HG03159 (cell line): ENCODE data around the gene ARTN.
A peak's percentile ranks its signal among the peaks of the same experiment; 100 is the strongest.

Experiments
- ATAC-seq: cut with Tn5 transposase; IDR thresholded peaks from one replicate; pipeline ENCODE4 v1.9.1; 2021; ENCODE audit warnings: mild to moderate bottlenecking, moderate library complexity; ENCODE audit not compliant: unreplicated experiment

The ARTN gene

DNA sequence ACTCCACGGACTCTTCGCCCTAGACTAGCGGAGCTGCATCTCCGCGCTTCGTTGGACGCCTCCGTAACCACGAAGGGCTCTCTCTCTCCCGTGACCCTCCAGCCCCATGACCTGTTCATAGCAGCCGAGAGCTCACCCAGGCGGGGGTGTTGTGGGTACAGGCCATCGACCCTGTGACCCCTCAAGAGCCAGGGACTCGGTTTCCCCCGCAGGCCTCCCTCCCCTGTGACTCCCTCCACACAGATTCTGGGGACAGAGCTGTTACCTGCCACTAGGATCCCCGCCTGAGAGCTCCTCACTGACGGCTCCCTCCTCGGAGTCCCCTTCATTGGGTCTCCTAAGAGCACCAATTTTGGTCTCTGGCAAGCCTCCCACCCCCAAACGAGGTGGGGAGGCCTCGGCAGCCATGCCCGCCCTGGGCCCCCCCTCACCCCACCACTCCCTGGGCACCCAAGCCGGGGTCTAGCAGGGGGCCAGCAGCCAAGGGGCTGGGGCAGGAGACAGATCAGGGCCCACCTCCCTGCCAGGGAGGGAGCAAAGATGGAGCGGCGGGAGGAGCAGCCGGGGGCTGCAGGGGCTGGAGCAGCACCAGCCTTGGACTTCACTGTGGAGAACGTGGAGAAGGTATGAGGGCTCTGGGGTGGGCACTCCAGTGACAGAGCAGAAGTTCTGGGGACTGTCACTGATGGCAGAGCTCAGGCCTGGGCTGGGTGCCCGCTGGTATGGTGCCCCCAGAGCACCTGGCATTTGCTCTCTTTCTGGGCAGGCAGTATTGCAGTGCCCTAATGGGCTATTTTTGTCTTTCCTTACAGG is 13.7 kb downstream of the ARTN start:
- ATAC-seq: no peak

DNA sequence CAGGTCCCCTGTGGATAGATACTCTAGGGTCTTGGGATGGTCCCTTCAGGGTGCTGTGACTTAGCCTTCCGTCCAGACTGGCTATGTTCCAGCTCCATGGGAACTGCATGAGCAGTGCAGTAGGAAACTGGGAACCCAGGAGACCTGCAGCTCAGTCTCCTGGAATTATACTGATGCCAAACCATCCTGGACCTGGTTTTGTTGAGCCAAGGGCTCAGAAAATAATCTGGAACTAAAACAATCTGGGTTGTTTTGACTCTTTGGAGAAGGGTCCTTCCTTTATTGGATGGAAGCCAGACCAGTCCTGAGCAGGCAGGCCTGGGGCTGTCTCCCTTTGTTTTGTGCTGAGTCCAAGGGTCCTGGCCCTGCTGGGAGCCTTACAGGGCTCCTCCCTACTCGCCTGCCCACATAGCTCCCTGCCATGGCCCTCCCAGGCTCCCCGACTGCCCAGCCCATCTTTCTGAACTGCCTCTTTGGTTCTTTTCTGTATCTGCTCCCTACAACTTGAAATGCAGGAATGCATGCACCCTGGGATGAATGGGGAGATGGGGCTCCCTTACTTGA is 14.4 kb downstream of the ARTN start:
- ATAC-seq: no peak

DNA sequence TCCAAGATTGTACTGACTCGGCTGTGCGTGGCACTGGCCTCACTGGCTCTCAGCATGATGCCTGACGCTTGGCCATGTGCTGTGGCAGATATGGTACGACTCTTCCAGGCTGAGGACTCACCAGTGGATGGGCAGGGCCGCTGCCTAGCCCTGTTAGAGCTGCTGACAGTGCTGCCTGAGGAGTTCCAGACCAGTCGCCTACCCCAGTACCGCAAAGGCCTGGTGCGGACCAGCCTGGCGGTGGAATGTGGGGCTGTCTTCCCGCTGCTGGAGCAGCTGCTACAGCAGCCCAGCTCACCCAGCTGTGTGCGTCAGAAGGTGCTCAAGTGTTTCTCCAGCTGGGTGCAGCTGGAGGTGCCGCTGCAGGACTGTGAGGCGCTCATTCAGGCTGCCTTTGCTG is 16.1 kb downstream of the ARTN start:
- ATAC-seq: no peak

DNA sequence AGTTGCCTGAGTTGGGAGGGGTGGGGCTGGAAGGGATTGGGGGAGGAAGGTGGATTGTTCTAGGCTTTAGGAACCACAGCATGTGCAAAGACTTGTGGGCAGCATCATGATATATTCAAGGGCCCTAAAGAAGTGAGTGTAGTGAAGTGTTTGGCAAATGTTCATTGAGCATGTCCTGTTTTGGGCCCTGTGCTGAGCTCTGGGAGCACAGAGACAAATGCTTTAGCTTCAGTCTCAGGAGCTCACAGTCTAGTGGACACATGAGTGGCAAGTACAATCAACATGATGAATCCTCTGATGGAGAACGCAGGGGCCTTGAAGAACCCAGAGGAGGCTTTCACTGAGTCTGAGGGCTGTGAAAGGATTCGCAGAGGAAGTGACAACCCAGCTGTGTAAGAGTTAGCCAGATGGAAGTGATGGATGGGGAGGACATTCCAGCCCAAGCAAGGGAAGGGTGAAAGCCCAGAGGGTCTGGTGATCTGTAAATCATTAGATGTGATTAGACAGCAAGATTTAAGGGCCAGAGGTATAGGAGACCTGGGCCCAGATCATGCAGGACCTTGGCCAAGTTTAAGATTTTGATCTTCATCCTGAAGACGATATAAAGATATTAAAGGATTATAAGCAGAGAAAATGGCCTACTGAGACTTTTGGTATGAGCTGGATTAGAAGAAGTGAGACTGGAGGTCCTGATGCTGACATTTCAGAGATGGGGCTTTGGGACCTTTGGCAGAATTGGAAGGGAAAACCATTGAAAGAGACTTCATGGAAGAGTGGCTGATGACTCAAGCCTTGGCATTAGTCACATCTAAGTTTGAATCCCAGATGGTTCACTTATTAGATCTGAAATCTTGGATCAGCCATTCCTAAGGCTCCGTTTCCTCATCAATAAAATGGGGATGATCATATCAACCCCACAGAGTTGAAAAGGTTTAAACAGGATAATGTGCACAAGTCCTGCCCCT is 17.7 kb downstream of the ARTN start:
- ATAC-seq: no peak

DNA sequence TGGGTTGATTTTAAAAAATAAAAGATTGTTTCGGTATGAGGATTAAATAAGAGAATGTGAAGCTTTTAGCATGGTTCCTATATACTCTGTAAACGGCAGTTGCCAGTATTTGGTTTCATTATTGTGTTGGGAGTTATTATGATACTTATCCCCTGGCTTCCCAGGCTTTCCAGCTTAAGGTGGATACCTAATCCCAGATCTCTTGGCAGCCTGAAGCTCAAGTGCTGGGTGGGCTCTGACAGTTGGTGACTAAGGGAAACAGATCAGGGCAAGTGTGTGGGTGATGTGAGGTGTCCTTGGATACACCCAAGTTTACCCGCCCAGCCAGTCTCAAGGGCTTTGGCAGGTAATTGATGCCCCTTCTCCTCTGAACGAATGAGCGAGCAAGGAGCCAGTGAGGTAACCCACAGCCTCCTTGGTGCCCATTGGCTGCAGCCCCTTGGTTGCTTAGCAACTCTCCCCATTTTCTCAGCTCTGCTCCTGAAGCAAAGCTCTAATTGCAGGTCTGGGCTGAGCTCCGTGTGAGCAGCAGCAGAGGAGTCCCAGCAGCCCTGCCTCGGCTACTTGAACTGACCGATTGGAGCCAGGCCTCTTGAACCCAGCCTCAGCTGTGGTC is 19.2 kb downstream of the ARTN start:
- ATAC-seq: no peak

DNA sequence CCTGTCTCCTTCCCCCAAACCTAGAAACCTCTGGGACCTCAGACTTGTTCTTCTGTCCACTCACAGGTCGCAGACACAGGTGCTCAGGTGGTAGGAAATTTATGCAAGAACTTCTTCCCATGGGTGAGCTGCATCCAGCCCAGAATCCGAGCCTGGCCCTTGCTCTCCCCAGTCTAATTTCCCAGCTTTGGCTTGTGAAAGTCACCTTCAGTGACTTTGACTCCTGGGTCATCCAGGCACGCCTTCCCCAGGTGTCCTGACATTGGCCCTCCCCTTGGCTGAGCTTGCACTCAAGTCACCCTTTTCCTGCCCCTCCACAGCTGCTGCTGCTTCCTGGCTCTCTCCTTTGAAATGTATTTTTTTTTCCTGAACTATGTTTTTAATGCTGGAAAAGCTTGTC is 19.8 kb downstream of the ARTN start:
- no peak for ATAC-seq

DNA sequence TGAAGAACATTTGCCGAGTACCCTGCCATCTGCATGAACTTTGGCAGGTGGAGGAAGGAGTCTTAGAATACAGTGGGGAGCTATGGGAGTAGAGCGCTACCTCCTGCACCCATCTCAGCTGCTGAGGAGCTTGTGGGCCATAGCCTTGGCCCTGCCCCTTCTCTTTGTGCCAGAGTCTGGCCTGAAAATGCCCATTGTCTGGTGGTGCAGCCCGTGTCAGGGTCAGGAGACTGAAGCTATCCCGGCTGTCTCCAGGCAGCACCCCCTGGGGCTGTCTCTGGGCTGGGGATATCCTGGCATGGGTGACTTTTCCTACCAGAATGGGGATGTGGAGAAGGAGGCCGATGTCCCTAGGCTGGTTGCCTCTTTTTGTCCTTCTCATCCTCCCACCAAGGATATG is 20.4 kb downstream of the ARTN start:
- ATAC-seq: no peak

DNA sequence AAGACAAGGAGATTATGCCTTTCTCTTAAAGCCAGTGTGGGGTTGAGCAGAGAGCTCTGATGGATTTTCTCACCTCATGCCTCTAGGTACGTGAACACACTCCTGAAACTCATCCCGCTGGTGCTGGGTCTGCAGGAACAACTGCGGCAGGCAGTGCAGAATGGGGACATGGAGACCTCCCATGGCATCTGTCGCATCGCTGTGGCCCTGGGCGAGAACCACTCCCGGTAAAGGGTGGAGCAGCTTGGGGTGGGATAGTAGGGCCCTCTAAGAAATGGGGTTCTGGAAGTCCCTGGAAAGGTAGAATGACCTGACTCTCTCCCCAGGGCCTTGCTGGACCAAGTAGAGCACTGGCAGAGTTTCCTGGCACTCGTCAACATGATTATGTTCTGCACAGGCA is 22.6 kb downstream of the ARTN start:
- no peak for ATAC-seq

DNA sequence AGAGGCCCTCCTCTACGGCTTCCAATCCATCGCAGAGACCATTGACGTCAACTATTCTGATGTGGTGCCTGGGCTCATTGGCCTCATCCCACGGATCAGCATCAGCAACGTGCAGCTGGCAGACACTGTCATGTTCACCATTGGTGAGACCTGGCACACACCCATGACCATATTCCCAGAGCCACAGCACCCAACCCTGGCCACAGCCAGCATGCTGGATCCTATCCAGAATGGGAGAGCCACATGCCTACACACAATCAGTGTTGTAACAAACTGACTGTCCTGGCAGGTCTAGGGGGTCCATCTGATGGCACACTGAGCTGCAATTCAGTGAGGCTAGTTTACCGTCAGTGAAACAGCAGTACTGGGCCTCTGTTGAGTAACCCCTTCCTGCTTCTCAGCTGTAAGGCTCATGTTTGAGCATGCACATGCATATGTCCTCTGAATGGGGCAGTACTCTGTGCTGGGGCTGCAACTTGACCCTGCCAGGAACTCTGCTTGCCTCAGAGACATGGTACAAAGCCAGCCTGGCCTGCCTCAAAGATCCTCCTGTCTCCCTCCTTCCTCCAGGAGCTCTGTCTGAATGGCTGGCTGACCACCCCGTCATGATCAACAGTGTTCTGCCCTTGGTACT is 23.9 kb downstream of the ARTN start:
- ATAC-seq: no peak

DNA sequence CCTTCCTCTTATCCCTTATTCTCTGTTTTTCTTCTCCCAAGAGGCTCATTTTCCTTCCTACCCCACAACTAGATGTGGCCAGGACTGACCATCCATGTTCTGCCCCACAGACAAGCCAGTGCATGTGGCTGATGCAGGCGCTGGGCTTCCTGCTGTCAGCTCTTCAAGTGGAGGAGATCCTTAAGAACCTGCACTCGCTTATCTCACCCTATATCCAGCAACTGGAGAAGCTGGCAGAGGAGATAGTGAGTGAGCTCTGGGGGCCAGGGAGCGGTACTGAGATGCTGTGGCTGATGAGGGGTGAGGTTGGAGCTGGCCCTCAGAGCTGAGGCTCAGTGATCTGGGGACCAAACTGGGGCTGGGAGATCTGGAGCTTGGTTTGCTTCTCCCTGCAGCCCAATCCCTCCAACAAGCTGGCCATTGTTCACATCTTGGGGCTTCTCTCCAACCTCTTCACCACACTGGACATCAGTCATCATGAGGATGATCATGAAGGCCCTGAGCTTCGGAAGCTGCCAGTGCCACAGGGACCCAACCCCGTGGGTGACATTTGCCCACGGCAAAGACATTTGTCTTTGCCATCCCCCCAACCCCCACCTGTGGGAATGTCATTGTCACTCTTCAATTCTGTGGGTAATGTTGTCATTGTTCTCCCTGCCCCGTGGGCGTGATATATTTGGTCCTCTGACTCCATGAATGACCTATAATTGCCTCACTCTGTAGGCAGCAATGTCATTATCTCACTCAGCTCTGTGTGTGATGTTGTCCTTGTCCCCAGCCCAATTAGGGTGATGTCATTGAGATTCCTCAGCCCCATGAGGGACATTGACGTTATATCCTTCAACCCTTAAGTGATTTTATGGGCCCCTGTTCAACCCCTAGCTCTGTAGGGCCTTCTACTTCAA is 25.0 kb downstream of the ARTN start:
- no peak for ATAC-seq

DNA sequence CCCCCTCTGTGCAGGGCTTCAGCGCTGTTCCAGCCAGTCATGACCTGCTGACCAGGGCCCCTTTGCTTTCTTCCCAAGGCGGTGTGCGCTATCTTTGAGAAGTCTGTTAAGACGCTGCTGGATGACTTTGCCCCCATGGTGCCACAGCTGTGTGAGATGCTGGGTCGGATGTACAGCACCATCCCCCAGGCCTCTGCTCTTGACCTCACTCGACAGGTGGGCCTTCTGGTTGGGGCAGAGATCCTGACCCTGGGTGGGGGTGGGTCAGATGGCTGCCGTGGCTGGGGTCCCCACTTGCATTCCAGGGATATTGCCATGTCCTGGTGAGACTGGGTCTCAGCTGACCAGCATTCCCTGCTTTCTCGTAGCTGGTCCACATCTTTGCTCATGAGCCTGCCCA is 27.2 kb downstream of the ARTN start:
- ATAC-seq: no peak

DNA sequence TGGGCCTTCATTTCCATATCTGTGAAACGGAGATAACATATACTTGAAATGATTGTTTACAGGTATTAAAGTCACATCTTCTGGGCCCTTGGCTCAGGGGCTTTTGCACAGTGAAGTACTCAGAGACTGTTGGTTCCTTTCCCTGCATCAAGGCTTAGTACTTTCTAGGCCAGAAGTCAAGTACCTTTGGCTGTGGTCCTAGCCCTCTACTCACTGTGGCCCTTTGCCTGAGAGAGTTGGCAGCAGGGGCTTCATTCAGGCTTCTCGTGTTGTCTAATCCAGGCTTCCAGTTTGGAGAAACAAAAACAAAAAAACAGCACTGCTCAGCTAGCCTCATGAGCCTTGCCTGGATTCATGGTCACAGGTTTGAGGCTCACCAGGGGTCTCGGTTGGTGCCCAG is 28.1 kb downstream of the ARTN start:
- no peak for ATAC-seq

DNA sequence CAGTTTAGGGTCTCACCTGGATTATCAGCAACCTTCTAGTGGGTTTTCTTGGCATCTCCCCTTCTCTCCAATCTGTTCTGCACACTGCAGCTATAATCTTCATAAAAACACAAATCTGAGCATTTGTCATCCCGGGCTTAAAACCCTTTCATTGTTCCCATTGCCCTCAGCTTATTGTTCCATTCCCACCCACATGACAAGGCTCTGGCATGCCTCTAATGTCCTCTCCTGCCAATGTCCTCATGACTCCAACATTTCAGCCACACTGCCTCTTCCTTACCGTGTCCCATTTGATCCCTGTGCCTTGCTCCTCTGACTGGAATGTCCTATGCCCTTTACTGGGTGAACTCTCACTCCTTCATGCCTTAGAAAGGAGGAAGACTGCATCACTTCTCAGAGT is 28.7 kb downstream of the ARTN start:
- ATAC-seq: no peak

DNA sequence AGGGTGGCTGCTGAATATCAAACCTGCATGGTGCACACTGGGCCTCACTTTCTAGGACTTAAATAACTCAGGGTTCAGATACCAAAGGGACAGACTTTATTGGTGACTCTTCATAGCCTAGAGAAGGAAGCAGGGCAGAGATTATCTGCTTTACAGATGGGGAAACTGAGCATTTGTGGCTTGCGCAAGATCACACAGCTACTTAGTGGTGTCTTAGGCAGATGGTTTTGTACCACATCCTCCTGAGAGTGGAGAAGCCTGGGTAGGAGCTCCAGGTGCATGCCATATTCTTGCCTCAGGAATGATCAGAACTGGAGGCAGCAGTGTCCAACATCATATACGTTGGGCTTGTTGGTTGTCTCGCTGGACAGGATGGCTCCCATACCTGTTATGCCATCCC is 29.4 kb downstream of the ARTN start:
- ATAC-seq: no peak

DNA sequence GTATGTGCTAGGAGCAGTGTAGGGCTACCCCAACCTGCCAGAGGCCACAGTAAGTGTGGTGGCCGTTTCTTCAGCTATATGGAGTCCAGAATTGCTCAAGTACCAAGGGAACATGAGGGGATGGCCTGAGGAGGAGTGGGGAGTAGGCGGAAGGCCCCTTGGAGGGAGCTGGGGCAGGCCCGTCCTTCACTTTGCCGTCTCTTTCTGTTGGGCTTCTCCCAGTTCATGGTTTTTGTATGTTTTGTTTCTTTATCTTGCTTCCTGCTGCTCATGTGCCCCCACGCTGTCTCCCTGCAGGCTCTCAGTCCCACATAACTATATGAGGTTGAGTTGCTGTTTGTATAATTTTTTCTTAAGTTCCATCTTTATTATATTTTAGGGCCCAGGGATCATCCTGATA is 30.3 kb downstream of the ARTN start:
- no peak for ATAC-seq

DNA sequence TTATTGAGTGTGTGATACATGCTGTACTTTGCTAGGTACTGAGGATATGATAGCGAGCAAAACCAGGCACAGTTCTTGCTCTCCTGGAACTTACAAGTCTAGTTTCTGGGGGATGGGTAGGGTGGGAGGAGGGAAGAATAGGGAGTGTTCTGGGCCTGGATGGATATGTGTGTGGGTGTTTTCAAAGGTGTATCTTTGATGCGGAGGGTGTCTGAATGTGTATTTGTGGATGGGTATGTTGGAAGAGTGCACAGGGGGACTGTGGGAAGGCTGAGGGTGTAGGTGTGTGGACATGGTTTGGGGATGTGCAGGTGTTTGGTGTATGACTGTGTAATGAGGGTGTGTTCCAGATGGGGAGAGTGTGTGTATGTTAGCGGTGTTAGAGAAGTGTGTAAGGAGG is 31.7 kb downstream of the ARTN start:
- ATAC-seq: no peak

DNA sequence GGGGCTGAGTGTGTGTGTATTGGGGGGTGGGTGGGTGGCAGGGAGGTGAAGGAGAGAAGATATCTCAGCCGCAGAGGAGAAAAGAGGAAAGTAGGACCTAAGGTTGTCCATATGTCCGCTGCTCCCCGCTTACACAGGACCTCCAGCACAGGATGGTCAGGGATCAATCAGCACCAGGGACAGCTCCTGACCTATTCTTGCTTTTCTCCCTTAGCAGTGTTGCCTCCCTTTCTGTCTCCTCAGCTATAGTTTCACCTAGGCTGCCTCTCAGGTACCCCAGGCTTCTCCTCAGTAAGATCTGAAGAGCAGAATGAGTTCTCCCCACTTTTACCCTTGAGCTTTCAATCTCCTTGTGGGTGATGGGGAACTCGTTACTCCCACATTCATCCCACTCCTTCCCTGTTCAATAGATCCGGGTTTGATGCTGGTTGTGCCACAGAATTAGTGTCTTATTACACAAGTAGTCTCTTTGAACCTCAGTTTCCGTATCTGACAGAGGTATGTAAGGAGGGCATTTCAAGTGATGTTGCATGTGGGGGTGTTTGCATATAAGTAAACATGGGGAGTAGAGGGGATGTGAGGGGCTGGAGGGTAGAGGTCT is 34.8 kb downstream of the ARTN start:
- no peak for ATAC-seq

DNA sequence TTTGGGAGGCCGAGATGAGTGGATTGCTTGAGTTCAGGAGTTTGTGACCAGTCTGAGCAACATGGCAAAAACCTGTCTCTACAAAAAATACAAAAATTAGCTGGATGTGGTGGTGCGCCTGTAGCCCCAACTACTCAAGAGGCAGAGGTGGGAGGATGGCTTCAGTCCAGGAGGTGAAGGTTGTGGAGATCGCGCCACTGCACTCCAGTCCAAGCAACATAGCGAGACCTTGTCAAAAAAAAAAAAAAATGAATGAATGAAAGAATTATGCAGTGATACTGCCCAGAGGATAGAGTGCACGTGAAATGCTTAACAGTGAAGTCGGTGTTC is 35.8 kb downstream of the ARTN start:
- ATAC-seq: no peak

DNA sequence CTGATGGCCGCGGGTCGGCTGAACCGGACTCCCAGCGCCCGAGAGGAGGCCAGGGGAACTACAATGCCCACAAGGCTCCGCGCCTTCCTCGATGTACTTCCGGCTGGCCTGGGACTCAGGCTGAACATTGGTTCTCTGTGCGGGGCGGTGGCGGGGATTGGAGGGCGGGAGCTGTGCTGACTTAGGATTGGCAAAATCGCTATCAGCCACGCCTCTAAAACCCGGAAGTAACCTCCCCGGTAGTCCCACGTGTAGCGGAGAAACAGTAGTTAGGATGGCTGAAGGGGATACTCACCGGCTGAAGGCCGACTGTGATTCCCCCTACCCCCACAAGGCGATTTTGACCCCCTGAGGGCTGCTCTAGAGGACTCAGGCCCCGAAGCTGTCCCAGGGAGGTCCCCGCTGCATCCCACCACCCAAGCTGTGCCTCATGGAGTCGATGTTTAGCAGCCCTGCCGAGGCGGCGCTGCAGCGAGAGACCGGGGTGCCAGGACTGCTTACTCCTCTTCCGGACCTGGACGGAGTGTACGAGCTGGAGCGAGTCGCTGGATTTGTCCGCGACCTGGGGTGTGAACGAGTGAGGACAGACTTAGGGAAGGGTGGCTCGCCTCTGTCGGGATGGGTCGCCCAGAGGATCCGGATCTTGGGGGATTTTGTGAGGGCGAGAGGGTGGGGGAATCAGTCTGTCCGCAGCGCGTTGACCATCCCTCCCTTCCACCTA is 36.3 kb downstream of the ARTN start, which contains the start of gene DPH2:
DPH2 (plus strand) TSS at position 265 of the 721 bp plus-strand sequence; CDS start at position 431, 166 bp downstream.
- peak; percentile 82 for ATAC-seq
